HG03025 (cell line): ENCODE results near the gene CHTF18.

ENCODE experiments used
- ATAC-seq: cut with Tn5 transposase; IDR thresholded peaks from one replicate; pipeline ENCODE4 v1.9.1; 2021; ENCODE audit warnings: mild to moderate bottlenecking, moderate library complexity; ENCODE audit not compliant: unreplicated experiment, low FRiP score

The CHTF18 gene

GRCh38 chr16:842061-842476, 53.6 kb downstream of the CHTF18 start:
- no peak for ATAC-seq

DNA sequence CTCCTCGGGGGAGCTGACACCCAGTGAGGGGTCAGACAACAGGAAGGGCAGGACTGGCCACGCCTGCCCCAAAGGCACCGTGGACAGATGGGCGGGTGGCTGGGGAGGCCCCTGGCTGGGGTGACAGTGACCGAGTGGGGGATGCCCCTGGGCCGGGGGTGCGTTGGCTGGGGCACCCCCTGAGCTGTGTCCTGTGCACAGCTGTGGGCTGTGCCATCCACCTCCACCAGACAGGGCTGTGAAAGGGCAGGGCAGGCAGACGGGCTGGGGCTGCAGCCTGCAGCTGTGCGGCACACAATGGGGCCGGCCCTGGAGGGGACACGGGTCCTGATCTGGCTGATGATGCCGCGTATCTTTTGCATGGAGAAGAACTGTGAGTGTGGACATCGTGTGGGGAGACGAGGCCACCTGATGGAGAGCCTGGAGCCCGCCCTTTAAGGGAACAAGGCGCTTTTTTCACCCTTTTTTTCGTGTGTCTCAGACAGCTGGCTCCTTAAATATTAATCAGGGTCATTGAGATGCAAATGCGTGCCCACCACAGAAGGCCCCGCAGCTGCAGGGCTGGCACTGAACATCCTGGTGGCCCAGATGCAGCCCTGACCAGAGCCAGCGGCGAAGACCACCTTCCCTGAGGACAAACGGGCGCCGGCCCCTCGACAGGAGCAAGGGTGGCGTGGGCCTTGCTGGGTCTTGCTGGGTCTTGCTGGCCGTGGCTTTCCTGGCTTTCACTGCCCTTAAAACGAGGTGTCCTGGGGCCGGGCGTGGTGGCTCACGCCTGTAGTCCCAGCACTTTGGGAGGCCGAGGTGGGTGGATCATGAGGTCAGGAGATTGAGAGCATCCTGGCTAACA, 54.5 kb downstream of the CHTF18 start:
- no peak for ATAC-seq

DNA sequence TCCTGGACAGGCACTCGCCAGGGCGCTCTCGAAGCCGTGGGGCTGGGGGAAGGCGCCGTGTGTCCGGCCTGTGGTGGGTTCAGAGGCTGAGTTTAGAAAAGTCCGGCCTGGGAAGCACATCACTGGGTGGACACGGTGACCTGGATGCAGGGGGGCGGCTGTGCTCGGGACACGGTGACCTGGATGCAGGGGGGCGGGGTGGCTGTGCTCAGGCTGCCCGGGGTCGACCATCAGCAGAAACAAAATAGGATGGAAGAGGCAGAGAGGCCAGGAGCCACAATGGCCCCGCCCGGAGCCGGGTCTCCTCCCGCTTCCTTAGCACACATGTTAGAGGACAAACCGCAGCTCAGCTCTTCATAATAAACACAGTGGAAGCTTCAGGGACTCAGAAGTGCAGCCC, 55.4 kb downstream of the CHTF18 start:
- ATAC-seq: no peak

GRCh38 chr16:844638-845350, 56.4 kb downstream of the CHTF18 start:
- ATAC-seq: no peak

GRCh38 chr16:845351-845745, 56.9 kb downstream of the CHTF18 start:
- no peak for ATAC-seq

GRCh38 chr16:847151-847550, 58.7 kb downstream of the CHTF18 start:
- no peak for ATAC-seq
